GM23338 (cell line): Measurements from ENCODE around the gene BBLN. TPM values are rescaled to one million over a fixed set of nuclear protein-coding genes. Genes with fewer than 3 reads are reported as not detected.
A peak's percentile ranks its signal among the peaks of the same experiment; 100 is the strongest.

ENCODE experiments used
- ATAC-seq: fragments of 200-7000 bp; cut with Tn5 transposase; 3 replicates; pipeline ENCODE4 v1.9.1; 2020
- DNase-seq: peaks from one replicate; pipeline ENCODE4 v3.0.0-alpha.2; 2015; ENCODE audit warnings: low spot score
- H2AFZ ChIP-seq: fragments of 200-600 bp; sonication (generic); 2 replicates; pipeline ENCODE4 v1.8.0; 2016; ENCODE audit warnings: antibody characterized with exemption, mild to moderate bottlenecking, moderate library complexity
- H3F3A ChIP-seq: fragments of 200-600 bp; sonication (generic); replicated peaks from 2 replicates; pipeline ENCODE4 v1.8.0; 2017; ENCODE audit warnings: antibody characterized with exemption, mixed run types, low read depth
- H3K27ac ChIP-seq: fragments of 200-600 bp; sonication (generic); 2 replicates; pipeline ENCODE4 v1.6.1; 2016; ENCODE audit warnings: low read depth
- H3K27me3 ChIP-seq: fragments of 200-600 bp; sonication (generic); 2 replicates; pipeline ENCODE4 v1.8.0; 2016; ENCODE audit warnings: mild to moderate bottlenecking, mixed run types, moderate library complexity; ENCODE audit not compliant: insufficient read depth
- H3K36me3 ChIP-seq: fragments of 200-600 bp; sonication (generic); 2 replicates; pipeline ENCODE4 v1.8.0; 2016; ENCODE audit warnings: mild to moderate bottlenecking; ENCODE audit not compliant: insufficient read depth
- H3K4me1 ChIP-seq: fragments of 200-600 bp; sonication (generic); 2 replicates; pipeline ENCODE4 v1.8.0; 2016; ENCODE audit warnings: mild to moderate bottlenecking, moderate library complexity; ENCODE audit not compliant: insufficient read depth
- H3K4me2 ChIP-seq: fragments of 200-600 bp; sonication (generic); 2 replicates; pipeline ENCODE4 v1.7.1; 2017; ENCODE audit warnings: mixed run types
- H3K4me3 ChIP-seq: fragments of 200-600 bp; sonication (generic); 2 replicates; pipeline ENCODE4 v1.6.1; 2016; ENCODE audit warnings: mixed run types
- H3K79me2 ChIP-seq: fragments of 200-600 bp; sonication (generic); replicated peaks from 2 replicates; pipeline ENCODE4 v1.8.0; 2017; ENCODE audit warnings: mild to moderate bottlenecking; ENCODE audit not compliant: insufficient read depth
- H3K9me2 ChIP-seq: fragments of 200-600 bp; sonication (generic); 2 replicates; pipeline ENCODE4 v1.8.0; 2017; ENCODE audit not compliant: insufficient read depth
- H4K20me1 ChIP-seq: fragments of 200-600 bp; sonication (generic); replicated peaks from 2 replicates; pipeline ENCODE4 v1.8.0; 2017; ENCODE audit warnings: mild to moderate bottlenecking; ENCODE audit not compliant: insufficient read depth
- H3K27ac Mint-ChIP-seq: 2 replicates; pipeline ENCODE4 v1.8.0; 2020; ENCODE audit warnings: inconsistent platforms, mild to moderate bottlenecking, moderate library complexity, mixed read lengths
- H3K27me3 Mint-ChIP-seq: 3 replicates; pipeline ENCODE4 v1.8.0; 2022; ENCODE audit warnings: low read depth, mild to moderate bottlenecking, moderate library complexity, mixed read lengths, inconsistent platforms; ENCODE audit not compliant: insufficient read depth, poor library complexity
- H3K36me3 Mint-ChIP-seq: 3 replicates; pipeline ENCODE4 v1.8.0; 2021; ENCODE audit warnings: low read depth, mild to moderate bottlenecking, inconsistent platforms, moderate library complexity, mixed read lengths
- H3K4me1 Mint-ChIP-seq: 3 replicates; pipeline ENCODE4 v1.8.0; 2020; ENCODE audit warnings: mild to moderate bottlenecking, inconsistent platforms, mixed read lengths
- H3K4me3 Mint-ChIP-seq: 3 replicates; pipeline ENCODE4 v1.8.0; 2021; ENCODE audit warnings: moderate library complexity, mild to moderate bottlenecking, inconsistent platforms, mixed read lengths
- H3K9me3 Mint-ChIP-seq: 3 replicates; pipeline ENCODE4 v1.8.0; 2020; ENCODE audit warnings: moderate library complexity, mild to moderate bottlenecking, inconsistent platforms, mixed read lengths
- CREB1 ChIP-seq: fragments of 250-450 bp; sonication (Bioruptor Pico); IDR thresholded peaks from 2 replicates; pipeline ENCODE4 v1.5.0; 2020; ENCODE audit warnings: low read depth, mild to moderate bottlenecking, moderate library complexity
- CTCF ChIP-seq, 2 experiments: fragments of 200-600 bp in 1 of 2; sonication (generic) in 1 of 2; conservative IDR thresholded peaks; 2 replicates each; pipeline versions ENCODE4 v1.5.1 to v1.6.1; 2016 to 2017; ENCODE audit warnings: antibody characterized with exemption in 2 of 2, low read depth in 2 of 2, mild to moderate bottlenecking in 2 of 2, moderate library complexity in 1 of 2
- EZH2 ChIP-seq: fragments of 200-600 bp; sonication (generic); IDR thresholded peaks from one replicate; pipeline ENCODE4 v1.8.0; 2017; ENCODE audit warnings: antibody characterized with exemption, mild to moderate bottlenecking, low read depth; ENCODE audit not compliant: unreplicated experiment
- EZH2phosphoT487 ChIP-seq: fragments of 200-600 bp; sonication (generic); IDR thresholded peaks from one replicate; pipeline ENCODE4 v1.8.1; 2018; ENCODE audit warnings: antibody characterized with exemption; ENCODE audit not compliant: unreplicated experiment
- JUNB ChIP-seq: IDR thresholded peaks from one replicate; pipeline ENCODE4 v1.6.1; 2016; ENCODE audit warnings: antibody characterized with exemption; ENCODE audit not compliant: unreplicated experiment
- NANOG ChIP-seq: IDR thresholded peaks from 2 replicates; pipeline ENCODE4 v1.6.1; 2016; ENCODE audit warnings: antibody characterized with exemption, borderline replicate concordance
- POLR2AphosphoS5 ChIP-seq: IDR thresholded peaks from 2 replicates; pipeline ENCODE4 v1.6.1; 2016; ENCODE audit warnings: antibody characterized with exemption, low read depth
- STAT1 ChIP-seq: IDR thresholded peaks from one replicate; pipeline ENCODE4 v1.6.1; 2016; ENCODE audit warnings: antibody characterized with exemption; ENCODE audit not compliant: unreplicated experiment
- ZNF114 ChIP-seq: fragments of 250-450 bp; sonication (Bioruptor Pico); IDR thresholded peaks from 2 replicates; pipeline ENCODE4 v1.5.0; 2020; ENCODE audit warnings: mild to moderate bottlenecking, moderate library complexity
- ZNF331 ChIP-seq: fragments of 250-450 bp; sonication (Bioruptor Pico); IDR thresholded peaks from 2 replicates; pipeline ENCODE4 v1.5.0; 2020; ENCODE audit warnings: low read depth, mild to moderate bottlenecking, moderate library complexity
- polyA plus RNA-seq: library from polyadenylated mRNA; unstranded; fragments of >200 nt; fragmentation: Nextera tagmentation; extraction: Ambion mirVana; gene quantifications from 2 replicates; pipeline ENCODE4 v1.2.1, GENCODE V29; 2016
- total RNA-seq: library from RNA; depleted of rRNA; stranded (reverse); fragments of >200 nt; shearing (Covaris generic); gene quantifications from 2 replicates; pipeline ENCODE4 v1.2.3, GENCODE V29; 2014

The BBLN gene
- total and polyA plus RNA-seq, 2 experiments from 2014 or later: 171 to 246 TPM

- TF ChIP-seq POLR2AphosphoS5: no peak
- no peak for TF ChIP-seq ZNF331 (CRISPR knock-in tag)
- no peak for TF ChIP-seq EZH2phosphoT487
- TF ChIP-seq NANOG: no peak
- TF ChIP-seq CTCF (conservative IDR thresholded peaks at IDR 0.05; ENCODE audit: low read depth in 2 of 2): no peak
- no peak for TF ChIP-seq EZH2
- no peak for TF ChIP-seq ZNF114 (CRISPR knock-in tag)
Observed at GRCh38 chr9:128125580-128126354, 34.3 kb upstream of the BBLN start (continued).

- peak within 1 kb of the TSS; percentile 97 for H2AFZ ChIP-seq
- Mint-ChIP-seq H3K27me3 (peaks cover 24% of the 10 kb centered on the region), H3K27ac (peak within 1 kb of the TSS; percentile 99), H3K4me1 (peaks cover 17% of the 10 kb centered on the region), H3K4me3 (peak within 1 kb of the TSS; percentile 98), H3K36me3 (peaks cover 38% of the 10 kb centered on the region), H3K9me3 (peaks cover 15% of the 10 kb centered on the region)
- H3K27ac ChIP-seq: peak within 1 kb of the TSS; percentile 98
- H4K20me1 ChIP-seq: peaks cover 4% of the 10 kb centered on the region
- H3K79me2 ChIP-seq: peaks cover 25% of the 10 kb centered on the region
- no peaks in the 10 kb centered on the region for H3K27me3 ChIP-seq
- peak within 1 kb of the TSS; percentile 94 for H3K4me3 ChIP-seq
- H3K9me2 ChIP-seq: no peaks in the 10 kb centered on the region
- peaks cover 12% of the 10 kb centered on the region; the same call in 1 of the 2 replicates for H3K4me1 ChIP-seq
- no peak for TF ChIP-seq JUNB
- TF ChIP-seq STAT1: no peak
- TF ChIP-seq ZNF331 (CRISPR knock-in tag): no peak
- TF ChIP-seq NANOG: no peak
- no peak; the same call in none of the 2 replicates for TF ChIP-seq POLR2AphosphoS5
- no peak for TF ChIP-seq EZH2
- TF ChIP-seq EZH2phosphoT487: no peak
- TF ChIP-seq ZNF114 (CRISPR knock-in tag): no peak
- no peak for TF ChIP-seq CREB1 (CRISPR knock-in tag)
- H3K4me2 ChIP-seq: peak within 1 kb of the TSS; percentile 98
- DNase-seq (peak; percentile 83), ATAC-seq (peak; percentile 62)
- H3F3A ChIP-seq: peaks cover 5% of the 10 kb centered on the region; the same call in 1 of the 2 replicates
- 0 out of 2 replicates have a peak, but pooled peaks cover 4% of the 10 kb centered on the region for H3K36me3 ChIP-seq
Observed at GRCh38 chr9:128127568-128127989, 32.5 kb upstream of the BBLN start, which contains the start of gene PTGES2. Gene PTGES2, minus strand, starts transcription at chr9:128127729. Its CDS starts 12 bp downstream, at chr9:128127717.
